ENCODE measurements around the gene TBRG1.

- TF ChIP-seq EP300 (IDR thresholded peaks at IDR 0.05): no peak
- TF ChIP-seq POLR2A (IDR thresholded peaks at IDR 0.05): no peak
Measured at GRCh38 chr11:124658986-124659385, 36.3 kb downstream of the TBRG1 start.

Measured in ovary (tissue), 1 donor.